ENCODE measurements around the gene SLC24A4. TPM values are rescaled to one million over a fixed set of nuclear protein-coding genes. Genes with fewer than 3 reads are reported as not detected.

Gene SLC24A4
- total RNA-seq, 1 donor from 2014 or later = not detected

DNA sequence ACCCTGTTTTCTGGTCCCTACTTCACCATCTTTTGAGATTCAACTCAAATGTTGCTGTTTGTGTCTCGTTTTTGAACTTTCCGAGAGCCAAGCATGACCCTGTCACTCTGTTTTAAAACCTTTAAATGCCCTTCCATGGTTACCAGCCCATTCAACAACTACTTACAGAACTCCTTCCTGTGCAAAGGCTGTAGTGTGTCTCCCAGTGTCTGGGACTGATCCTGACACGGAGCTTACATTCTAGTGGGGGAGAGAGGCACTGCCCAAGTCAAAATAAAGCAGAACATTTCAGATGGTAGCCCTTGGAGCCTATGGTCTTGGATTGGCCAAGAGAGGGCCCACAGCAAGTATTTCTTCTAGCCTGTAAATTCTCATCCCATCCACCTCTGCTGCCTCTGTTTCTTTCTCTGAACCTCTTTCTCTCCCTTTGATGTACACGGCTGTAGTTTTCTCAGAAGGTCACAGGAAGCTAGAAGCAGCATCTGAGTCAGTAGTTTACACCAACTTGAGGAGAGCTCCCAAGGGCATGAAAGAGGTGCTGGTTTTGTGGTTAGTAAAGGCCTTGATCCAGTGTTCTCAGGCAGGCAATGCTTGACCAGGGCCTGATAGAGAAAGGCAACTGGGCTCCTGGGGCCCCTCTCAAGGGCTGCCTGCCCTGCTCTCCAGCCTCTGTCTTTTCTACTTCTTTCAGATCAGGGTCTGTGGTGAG is 42.3 kb upstream of the SLC24A4 start:
- Histone ChIP-seq H3K4me1 (no peaks in the 10 kb centered on the region), H3K27ac (no peak overlapping the region), H3K27me3 (no peaks in the 10 kb centered on the region), H3K4me3 (no peak overlapping the region), H3K36me3 (no peaks in the 10 kb centered on the region), H3K9me3 (no peaks in the 10 kb centered on the region)
- no peak for DNase-seq (ENCODE audit: low spot score in 2 of 2)
- intact Hi-C loops (cut with DNase I) = no loop called here
- TF ChIP-seq, protein P1, sequence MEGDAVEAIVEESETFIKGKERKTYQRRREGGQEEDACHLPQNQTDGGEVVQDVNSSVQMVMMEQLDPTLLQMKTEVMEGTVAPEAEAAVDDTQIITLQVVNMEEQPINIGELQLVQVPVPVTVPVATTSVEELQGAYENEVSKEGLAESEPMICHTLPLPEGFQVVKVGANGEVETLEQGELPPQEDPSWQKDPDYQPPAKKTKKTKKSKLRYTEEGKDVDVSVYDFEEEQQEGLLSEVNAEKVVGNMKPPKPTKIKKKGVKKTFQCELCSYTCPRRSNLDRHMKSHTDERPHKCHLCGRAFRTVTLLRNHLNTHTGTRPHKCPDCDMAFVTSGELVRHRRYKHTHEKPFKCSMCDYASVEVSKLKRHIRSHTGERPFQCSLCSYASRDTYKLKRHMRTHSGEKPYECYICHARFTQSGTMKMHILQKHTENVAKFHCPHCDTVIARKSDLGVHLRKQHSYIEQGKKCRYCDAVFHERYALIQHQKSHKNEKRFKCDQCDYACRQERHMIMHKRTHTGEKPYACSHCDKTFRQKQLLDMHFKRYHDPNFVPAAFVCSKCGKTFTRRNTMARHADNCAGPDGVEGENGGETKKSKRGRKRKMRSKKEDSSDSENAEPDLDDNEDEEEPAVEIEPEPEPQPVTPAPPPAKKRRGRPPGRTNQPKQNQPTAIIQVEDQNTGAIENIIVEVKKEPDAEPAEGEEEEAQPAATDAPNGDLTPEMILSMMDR (IDR thresholded peaks at IDR 0.05) = no peak

DNA sequence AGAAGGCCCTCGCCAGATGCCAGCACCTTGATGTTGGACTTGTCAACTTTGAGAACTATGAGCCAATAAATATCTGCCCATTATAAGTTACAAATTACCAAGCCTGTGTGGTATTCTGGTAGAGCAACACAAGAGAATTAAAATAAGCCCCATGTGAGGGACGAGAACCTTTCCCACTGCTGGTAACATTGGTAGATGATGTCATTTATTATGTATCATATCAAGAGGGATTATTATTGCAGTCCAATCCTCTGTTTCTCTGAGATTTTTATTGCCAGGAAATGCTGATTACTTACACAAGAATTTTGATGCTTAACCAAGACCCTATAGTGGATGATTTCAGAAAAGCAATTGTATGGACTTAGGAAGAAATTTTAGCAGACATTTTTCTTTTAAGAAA is 40.3 kb upstream of the SLC24A4 start:
- no peak for DNase-seq (ENCODE audit: low spot score in 2 of 2)
- Histone ChIP-seq H3K4me1 (no peaks in the 10 kb centered on the region), H3K4me3 (no peak overlapping the region), H3K27me3 (no peaks in the 10 kb centered on the region), H3K9me3 (no peaks in the 10 kb centered on the region), H3K36me3 (no peaks in the 10 kb centered on the region), H3K27ac (no peak overlapping the region)
- TF ChIP-seq, protein P1 (IDR thresholded peaks at IDR 0.05) = no peak
- intact Hi-C loops (cut with DNase I) = no loop called here

DNA sequence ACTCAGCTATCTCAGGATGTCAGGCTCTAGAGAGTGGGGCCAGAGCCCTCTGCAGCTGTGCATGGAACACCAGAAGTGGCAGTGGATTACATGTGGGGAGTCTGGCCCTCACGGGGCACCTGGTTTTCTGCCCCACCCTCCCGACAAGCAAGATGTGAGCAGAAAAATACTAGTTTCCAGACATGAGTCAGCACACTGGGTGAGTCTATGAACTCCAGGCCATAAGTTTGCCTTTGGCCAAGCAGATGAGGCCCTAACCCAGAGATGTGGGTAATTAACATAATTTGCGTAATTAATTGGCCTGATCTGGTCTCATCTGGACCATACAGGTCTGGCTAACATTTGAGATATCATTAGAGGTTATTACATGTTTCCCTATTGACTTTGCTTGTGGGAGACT is 37.7 kb upstream of the SLC24A4 start:
- H3K36me3 ChIP-seq = no peaks in the 10 kb centered on the region
- no peaks in the 10 kb centered on the region for H3K4me1 ChIP-seq
- intact Hi-C loops (cut with DNase I) = no loop called here
- no peaks in the 10 kb centered on the region for H3K27me3 ChIP-seq
- no peak overlapping the region for H3K27ac ChIP-seq
- no peaks in the 10 kb centered on the region for H3K9me3 ChIP-seq
- TF ChIP-seq, protein P1 (IDR thresholded peaks at IDR 0.05) = no peak
- H3K4me3 ChIP-seq = no peak overlapping the region
- DNase-seq (ENCODE audit: low spot score in 2 of 2) = no peak

DNA sequence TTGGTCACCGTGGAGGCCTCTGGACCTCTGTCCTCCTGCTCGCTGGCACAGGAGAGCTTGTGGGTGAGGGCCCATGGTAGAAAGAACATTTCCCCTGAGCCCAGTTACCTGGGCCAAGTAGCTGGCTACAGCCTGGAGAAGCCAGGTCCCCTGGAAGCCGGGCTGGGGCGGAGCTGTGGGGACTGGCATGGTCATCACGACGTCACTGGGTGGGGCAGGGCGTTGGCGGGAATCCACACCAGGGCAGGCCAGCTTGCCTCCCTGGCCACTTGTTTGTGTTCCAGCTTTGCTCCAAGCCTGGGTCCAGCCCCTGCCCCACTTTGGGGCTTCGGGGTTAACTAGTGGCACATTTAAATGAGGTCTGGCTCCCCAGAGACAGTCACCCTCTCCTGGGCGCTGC is 35.0 kb upstream of the SLC24A4 start:
- Histone ChIP-seq H3K36me3 (no peaks in the 10 kb centered on the region), H3K4me3 (no peak overlapping the region), H3K4me1 (no peaks in the 10 kb centered on the region), H3K27ac (no peak overlapping the region), H3K27me3 (no peaks in the 10 kb centered on the region), H3K9me3 (no peaks in the 10 kb centered on the region)
- TF ChIP-seq, protein P1 (IDR thresholded peaks at IDR 0.05) = no peak
- intact Hi-C loops (cut with DNase I) = no loop called here
- no peak for DNase-seq (ENCODE audit: low spot score in 2 of 2)

DNA sequence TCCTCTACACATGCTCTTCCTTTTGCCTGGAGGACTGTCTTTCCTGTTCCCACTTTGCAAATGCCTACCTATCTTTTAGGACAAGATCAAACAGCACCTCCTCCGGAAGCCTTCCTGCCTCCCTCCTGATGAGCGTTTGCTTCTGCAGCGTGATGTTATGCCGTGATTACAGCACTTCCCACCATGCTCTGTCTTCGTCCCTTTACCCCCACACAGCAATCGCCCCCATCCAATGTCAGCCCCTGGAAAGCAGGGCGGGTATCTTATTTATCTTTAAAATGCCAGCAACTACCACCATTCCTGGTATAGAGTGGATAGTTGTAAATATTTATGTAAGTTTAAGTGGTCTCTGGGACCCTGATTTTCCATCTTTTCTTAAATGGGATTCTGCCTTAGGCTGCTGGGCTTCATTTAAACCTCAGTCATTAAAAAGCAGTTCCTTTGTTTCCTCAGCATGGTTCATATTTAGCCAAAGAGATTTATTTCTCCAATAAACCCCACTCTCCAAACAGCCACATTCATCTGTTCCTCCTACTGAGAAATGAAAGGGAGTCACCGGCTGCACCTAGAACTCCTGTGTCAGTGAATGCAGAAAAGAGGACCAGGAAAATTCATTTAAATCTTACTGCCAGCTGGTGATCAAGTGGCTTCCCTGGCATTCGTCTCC is 33.8 kb upstream of the SLC24A4 start:
- H3K36me3 ChIP-seq = no peaks in the 10 kb centered on the region
- H3K9me3 ChIP-seq = no peaks in the 10 kb centered on the region
- no peaks in the 10 kb centered on the region for H3K27me3 ChIP-seq
- no peak for DNase-seq (ENCODE audit: low spot score in 2 of 2)
- H3K27ac ChIP-seq = no peak overlapping the region
- TF ChIP-seq, protein P1 (IDR thresholded peaks at IDR 0.05) = no peak
- H3K4me3 ChIP-seq = no peak overlapping the region
- H3K4me1 ChIP-seq = no peaks in the 10 kb centered on the region
- intact Hi-C loops (cut with DNase I) = no loop called here
